HFFc6 (cell line): ENCODE measurements around the gene INVS. TPM values are rescaled to one million over a fixed set of nuclear protein-coding genes. Genes with fewer than 3 reads are reported as not detected.
A peak's percentile ranks its signal among the peaks of the same experiment; 100 is the strongest.

Experiments
- DNase-seq: peaks from one replicate; pipeline ENCODE4 v3.0.0-alpha.2; 2018
- H3K27ac Mint-ChIP-seq: 2 replicates; pipeline ENCODE4 v1.8.0; 2020; ENCODE audit warnings: mild to moderate bottlenecking, mixed read lengths
- H3K27me3 Mint-ChIP-seq: 2 replicates; pipeline ENCODE4 v1.8.0; 2021; ENCODE audit warnings: mild to moderate bottlenecking, moderate library complexity, mixed read lengths; ENCODE audit not compliant: insufficient read depth
- H3K36me3 Mint-ChIP-seq: 2 replicates; pipeline ENCODE4 v1.8.0; 2021; ENCODE audit warnings: low read depth, mixed read lengths
- H3K4me1 Mint-ChIP-seq: 2 replicates; pipeline ENCODE4 v1.8.0; 2020; ENCODE audit warnings: low read depth, mixed read lengths
- H3K4me3 Mint-ChIP-seq: 2 replicates; pipeline ENCODE4 v1.8.0; 2020; ENCODE audit warnings: mild to moderate bottlenecking, moderate library complexity, mixed read lengths
- H3K9me3 Mint-ChIP-seq: 2 replicates; pipeline ENCODE4 v1.8.0; 2020; ENCODE audit warnings: mild to moderate bottlenecking, mixed read lengths
- total RNA-seq, 6 experiments: library from RNA; stranded (reverse); fragmentation: NEBNext Ultra II Directional; extraction: Animal tissue kit (Norgen Biotek cat#: 25700); gene quantifications; 2 replicates in 1 of 6; 3 replicates in 5 of 6; pipeline ENCODE4 v1.2.3, GENCODE V29; 2021
- TF ChIP-seq, protein P1 (sequence below): fragments of 200-600 bp; sonication (generic); IDR thresholded peaks from 2 replicates; pipeline ENCODE4 v1.5.0; 2021; ENCODE audit warnings: antibody characterized with exemption, mild to moderate bottlenecking

Gene INVS
- total RNA-seq, 6 experiments from 2014 or later: 13.5 to 16.5 (median 14.6) TPM

DNA sequence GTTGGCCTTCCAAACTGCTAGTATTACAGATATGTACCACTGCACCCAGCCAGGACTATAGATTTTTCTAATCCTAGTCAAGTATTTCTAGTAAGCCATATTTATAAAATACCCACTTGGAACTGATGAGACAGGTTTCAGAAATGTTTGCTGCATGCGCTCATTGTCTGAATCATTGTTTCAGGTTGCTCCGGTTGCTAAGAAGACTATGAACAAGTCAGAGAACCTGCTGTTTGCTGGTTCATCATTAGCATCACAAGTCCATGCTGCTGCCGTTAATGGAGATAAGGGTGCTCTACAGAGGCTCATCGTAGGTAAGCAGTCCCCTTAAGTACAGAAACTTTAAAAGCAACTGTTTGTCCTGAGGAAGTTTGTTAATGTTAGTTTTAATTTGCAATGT, 5.3 kb downstream of the INVS start:
- Mint-ChIP-seq H3K9me3 (no peaks in the 10 kb centered on the region), H3K4me3 (no peak overlapping the region), H3K4me1 (peaks cover 24% of the 10 kb centered on the region), H3K27ac (peak overlapping the region; percentile 82), H3K36me3 (no peaks in the 10 kb centered on the region), H3K27me3 (no peaks in the 10 kb centered on the region)
- DNase-seq: peak; percentile 68
- TF ChIP-seq, protein P1, sequence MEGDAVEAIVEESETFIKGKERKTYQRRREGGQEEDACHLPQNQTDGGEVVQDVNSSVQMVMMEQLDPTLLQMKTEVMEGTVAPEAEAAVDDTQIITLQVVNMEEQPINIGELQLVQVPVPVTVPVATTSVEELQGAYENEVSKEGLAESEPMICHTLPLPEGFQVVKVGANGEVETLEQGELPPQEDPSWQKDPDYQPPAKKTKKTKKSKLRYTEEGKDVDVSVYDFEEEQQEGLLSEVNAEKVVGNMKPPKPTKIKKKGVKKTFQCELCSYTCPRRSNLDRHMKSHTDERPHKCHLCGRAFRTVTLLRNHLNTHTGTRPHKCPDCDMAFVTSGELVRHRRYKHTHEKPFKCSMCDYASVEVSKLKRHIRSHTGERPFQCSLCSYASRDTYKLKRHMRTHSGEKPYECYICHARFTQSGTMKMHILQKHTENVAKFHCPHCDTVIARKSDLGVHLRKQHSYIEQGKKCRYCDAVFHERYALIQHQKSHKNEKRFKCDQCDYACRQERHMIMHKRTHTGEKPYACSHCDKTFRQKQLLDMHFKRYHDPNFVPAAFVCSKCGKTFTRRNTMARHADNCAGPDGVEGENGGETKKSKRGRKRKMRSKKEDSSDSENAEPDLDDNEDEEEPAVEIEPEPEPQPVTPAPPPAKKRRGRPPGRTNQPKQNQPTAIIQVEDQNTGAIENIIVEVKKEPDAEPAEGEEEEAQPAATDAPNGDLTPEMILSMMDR: no peak

DNA sequence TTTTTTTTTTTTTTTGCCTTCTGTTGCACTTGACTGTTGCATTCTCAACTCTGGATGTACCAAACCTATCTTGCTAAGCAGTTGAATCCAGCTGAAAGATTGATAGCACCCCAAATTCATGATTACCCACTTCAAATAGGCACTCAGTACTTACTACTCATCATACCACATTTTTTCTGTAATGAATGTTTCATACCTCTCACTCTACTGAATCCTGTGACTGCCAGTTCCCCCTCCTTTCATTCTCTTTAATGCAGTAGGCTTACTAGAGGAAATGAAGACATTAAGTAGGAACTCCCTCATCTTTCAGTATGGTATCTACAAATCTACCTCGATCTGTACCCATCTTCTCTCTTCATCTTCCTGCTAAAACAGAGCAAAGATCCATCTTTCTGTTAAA, 6.8 kb downstream of the INVS start:
- Mint-ChIP-seq H3K9me3 (no peaks in the 10 kb centered on the region), H3K27ac (no peak overlapping the region), H3K4me1 (peaks cover 24% of the 10 kb centered on the region), H3K4me3 (no peak overlapping the region), H3K36me3 (no peaks in the 10 kb centered on the region), H3K27me3 (no peaks in the 10 kb centered on the region)
- TF ChIP-seq, protein P1: no peak
- no peak for DNase-seq

DNA sequence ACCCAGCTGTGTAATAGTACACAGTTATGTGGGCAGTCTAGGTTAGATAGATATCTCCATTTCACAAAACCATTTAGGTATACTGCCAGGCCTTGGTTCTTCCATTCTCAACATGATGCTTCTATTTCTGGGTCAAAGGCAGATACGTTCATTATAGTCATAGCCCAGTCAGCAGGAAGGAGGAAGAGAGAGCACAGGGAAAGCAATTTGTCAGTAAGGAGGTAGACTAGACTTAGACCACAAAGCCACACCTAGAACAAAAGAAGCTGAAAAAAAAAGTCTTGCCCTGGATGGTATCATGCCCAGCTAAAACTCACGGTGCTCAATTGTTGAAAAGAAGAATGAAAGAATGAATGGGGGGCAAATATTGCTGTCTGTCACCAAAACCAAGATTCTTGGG, 7.6 kb downstream of the INVS start:
- H3K4me1 Mint-ChIP-seq: peaks cover 31% of the 10 kb centered on the region
- no peak overlapping the region for H3K27ac Mint-ChIP-seq
- H3K4me3 Mint-ChIP-seq: no peak overlapping the region
- H3K9me3 Mint-ChIP-seq: no peaks in the 10 kb centered on the region
- no peak for DNase-seq
- no peaks in the 10 kb centered on the region for H3K36me3 Mint-ChIP-seq
- H3K27me3 Mint-ChIP-seq: no peaks in the 10 kb centered on the region
- TF ChIP-seq, protein P1: no peak

DNA sequence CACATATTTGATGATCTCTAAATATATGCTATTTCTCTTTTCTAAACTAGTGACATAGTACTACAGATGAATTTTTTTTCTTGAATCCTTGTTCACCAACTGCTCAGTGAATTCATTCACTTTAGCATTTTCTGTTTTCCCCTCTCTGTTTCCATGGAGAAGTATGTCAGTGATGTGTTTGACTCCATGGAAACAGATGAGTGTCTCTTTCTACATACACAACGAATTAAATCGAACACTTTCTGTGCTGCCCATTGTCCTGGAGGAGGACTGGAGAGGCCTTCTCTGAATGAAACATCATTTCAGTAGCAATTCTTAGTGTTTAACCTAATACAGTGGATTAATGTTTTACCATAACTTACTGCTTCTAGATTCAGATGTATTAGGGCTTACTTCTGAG, 9.5 kb downstream of the INVS start:
- TF ChIP-seq, protein P1: no peak
- Mint-ChIP-seq H3K4me1 (peaks cover 34% of the 10 kb centered on the region), H3K36me3 (peaks cover 5% of the 10 kb centered on the region), H3K4me3 (no peak overlapping the region), H3K27me3 (no peaks in the 10 kb centered on the region), H3K27ac (no peak overlapping the region), H3K9me3 (no peaks in the 10 kb centered on the region)
- no peak for DNase-seq

DNA sequence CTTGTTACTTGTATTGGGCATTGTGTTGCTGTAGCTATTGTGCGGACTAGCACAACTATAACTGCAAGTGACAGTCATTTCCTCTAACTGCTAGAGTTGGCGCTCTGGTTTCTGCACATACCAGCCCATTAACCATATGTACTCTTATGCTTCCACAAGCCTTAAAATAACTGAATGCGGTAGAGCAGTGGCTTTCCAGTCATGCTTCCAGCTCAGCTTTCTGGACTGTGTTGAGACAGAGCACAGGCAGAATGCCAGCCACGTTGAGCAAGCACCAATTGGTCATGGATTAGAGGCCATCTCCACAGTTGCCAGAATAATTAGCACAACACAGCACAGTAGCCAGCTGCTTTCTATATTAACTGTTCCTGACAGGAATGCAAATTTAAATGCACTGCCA, 12.2 kb downstream of the INVS start:
- peak overlapping the region; percentile 52 for H3K27ac Mint-ChIP-seq
- H3K27me3 Mint-ChIP-seq: no peaks in the 10 kb centered on the region
- no peaks in the 10 kb centered on the region for H3K9me3 Mint-ChIP-seq
- TF ChIP-seq, protein P1: no peak
- H3K4me3 Mint-ChIP-seq: peak overlapping the region; percentile 69
- H3K4me1 Mint-ChIP-seq: peaks cover 29% of the 10 kb centered on the region
- DNase-seq: peak; percentile 99
- peaks cover 15% of the 10 kb centered on the region for H3K36me3 Mint-ChIP-seq
